GM19463 (cell line): ENCODE data around the gene C2orf81.
"Not testable (repeated sequence)": the region's sequence is repeated elsewhere in the genome, so short reads cannot be mapped to it uniquely, and the experiment has no call there.

Experiments
- ATAC-seq: cut with Tn5 transposase; IDR thresholded peaks from one replicate; pipeline ENCODE4 v1.9.1; 2021; ENCODE audit warnings: mild to moderate bottlenecking, moderate library complexity; ENCODE audit not compliant: unreplicated experiment

The C2orf81 gene

GRCh38 chr2:74421221-74421870 is at the start of gene C2orf81, which contains the start of gene WDR54:
Gene C2orf81 (minus strand): TSS chr2:74421619. CDS start chr2:74421560, 59 bp downstream.
Gene WDR54 (plus strand): TSS chr2:74421730. CDS start chr2:74422154, 424 bp downstream.
- ATAC-seq = peak; percentile 95

GRCh38 chr2:74470742-74471141 is 49.3 kb upstream of the C2orf81 start:
- ATAC-seq = not testable (repeated sequence)

DNA sequence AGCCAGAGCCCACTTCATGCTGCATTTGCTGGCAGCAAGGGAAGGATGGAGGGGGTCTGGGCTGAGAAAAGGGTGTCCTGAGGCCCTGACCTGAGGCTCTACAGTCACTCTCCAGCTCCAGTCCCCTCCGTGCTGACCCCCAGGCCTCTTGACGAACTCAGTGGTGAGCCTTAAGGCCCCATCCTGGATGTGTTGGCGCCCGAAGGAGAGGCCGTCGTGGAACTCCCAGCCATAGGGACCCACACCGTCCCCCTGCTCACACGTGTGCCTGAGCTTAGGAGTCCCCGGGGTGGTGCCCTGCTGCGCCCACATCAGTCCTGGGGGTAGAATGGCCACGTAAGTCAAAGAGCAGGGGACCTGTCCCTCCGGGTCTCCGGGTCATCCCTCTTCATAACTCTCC is 43.0 kb upstream of the C2orf81 start:
- no peak for ATAC-seq

- no peak for ATAC-seq
Measured at GRCh38 chr2:74462786-74463105, 41.3 kb upstream of the C2orf81 start.

- no peak for ATAC-seq
Measured at GRCh38 chr2:74462054-74462785, 40.8 kb upstream of the C2orf81 start.

GRCh38 chr2:74461187-74462053 is 40.0 kb upstream of the C2orf81 start:
- no peak for ATAC-seq

DNA sequence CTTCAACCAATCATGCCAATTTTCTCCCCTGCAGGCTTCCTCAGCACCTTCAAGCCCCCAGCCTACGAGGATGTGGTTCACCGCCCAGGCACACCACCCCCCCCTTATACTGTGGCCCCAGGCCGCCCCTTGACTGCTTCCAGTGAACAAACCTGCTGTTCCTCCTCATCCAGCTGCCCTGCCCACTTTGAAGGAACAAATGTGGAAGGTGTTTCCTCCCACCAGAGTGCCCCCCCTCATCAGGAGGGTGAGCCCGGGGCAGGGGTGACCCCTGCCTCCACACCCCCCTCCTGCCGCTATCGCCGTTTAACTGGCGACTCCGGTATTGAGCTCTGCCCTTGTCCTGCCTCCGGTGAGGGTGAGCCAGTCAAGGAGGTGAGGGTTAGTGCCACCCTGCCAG is 38.8 kb upstream of the C2orf81 start:
- not testable (repeated sequence) for ATAC-seq

GRCh38 chr2:74459503-74460118 is 38.2 kb upstream of the C2orf81 start:
- ATAC-seq = not testable (repeated sequence)

- no peak for ATAC-seq
Measured at GRCh38 chr2:74458938-74459363, 37.5 kb upstream of the C2orf81 start.

DNA sequence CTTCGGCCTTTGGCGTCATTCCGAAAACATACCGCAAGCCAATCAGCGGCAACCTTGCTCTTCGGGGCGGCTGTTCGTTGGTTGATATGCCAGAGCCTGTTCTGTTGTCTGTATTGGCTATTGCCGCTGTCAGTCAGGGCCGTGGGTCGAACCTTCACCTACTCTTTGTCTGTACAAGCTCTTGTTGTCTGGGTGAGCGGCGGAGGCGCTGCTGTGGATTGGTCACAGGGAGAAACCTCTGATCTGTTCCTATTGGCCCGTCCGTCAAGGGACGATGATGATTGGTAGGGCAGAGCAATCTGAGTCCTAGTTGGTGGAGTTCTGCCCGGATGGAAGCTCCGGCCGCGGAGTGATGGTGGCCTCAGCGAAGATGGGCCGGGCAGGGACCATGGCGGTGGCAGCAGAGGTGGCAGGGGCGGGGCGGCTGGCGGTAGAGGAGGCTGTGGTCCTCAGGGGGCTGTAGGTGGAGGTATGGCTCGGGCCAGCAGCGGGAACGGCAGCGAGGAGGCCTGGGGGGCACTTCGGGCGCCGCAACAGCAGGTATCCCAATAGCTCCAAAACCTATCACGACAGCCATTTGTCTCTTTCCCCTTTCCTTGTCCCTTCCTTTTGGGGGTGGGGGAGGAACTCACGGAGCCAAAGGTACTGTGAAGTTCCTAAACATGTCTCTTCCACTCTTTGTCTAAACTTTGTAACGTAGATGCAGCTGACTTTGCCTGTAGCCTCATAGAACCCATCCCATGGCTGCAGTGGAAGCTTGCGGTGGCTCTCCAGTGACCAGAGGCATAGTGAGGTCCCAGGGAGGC is 36.9 kb upstream of the C2orf81 start, which contains the start of gene WBP1:
TSS of gene WBP1 (plus strand) at position 307 of the 806 bp plus-strand sequence. CDS start at position 472, 165 bp downstream.
- ATAC-seq = peak; percentile 76

DNA sequence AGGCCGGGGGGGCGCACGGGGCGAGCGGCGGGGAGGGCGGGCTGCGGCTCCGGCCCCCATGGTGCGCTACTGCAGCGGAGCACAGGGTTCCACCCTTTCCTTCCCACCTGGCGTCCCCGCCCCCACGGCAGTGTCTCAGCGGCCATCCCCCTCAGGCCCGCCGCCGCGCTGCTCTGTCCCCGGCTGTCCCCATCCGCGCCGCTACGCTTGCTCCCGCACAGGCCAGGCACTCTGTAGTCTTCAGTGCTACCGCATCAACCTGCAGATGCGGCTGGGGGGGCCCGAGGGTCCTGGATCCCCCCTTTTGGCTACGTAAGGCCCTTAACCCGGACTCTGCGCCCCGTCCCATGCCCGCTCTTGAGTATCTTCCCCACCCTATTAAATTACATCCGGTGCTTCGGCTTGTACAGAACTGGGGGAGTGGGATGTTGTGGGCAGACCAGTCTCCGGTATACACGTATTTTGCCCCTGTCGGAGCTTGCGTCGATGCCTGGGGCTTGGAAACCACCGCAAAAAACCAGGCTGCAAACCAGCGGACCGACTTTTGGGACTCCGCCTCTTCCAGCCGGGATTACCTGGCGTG is 36.2 kb upstream of the C2orf81 start:
- ATAC-seq = peak; percentile 26

- ATAC-seq = no peak
Measured at GRCh38 chr2:74457129-74457548, 35.7 kb upstream of the C2orf81 start.

GRCh38 chr2:74454654-74455511 is 33.5 kb upstream of the C2orf81 start, which contains the start of gene INO80B:
Gene INO80B (plus strand): TSS chr2:74455087. CDS start chr2:74455117, 30 bp downstream.
- ATAC-seq = peak; percentile 32

DNA sequence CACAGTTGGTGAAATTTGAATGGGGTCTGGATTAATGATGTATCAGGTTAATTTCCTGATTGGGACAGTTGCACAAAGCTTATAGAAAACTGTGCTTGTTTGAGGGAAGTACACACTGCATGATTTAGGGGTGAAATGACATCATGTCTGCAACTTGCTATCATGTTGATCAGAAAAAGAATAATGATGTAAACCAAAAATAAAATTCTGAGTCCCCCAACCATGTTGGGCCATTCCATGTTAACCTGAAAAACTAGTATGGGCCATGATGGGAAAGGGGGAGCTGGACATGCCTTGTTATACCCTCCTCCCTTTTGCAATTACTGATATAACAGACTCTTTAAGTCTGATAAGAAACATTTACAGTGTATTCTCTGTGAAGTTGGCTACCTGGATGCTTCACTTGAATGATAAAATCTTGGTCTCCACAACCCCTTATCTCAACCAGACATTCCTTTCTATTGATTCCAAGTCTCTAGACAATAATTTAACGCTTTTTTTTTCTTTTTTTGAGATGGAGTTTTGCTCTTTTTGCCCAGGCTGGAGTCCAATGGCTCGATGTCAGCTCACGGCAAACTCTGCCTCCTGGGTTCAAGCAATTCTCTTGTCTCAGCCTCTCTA is 29.3 kb upstream of the C2orf81 start:
- no peak for ATAC-seq

DNA sequence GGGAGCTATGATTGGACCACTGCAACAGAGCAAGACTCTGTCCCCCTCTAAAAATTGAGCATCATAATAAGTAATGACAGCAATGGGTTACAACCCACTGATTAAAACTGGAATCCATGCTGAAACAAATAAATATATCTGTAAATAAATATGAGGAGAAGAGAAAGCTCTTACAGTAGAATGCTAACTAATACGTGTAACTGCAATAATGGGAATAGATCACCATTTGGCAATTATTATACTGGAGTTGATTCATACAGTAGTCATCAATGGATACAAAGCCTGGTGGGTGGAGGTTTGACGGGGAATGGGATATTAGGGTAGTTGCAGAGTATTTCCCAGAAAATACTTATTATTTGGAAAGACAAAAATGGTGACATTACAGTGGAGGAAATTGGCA is 27.4 kb upstream of the C2orf81 start:
- ATAC-seq = no peak

- ATAC-seq = no peak
Measured at GRCh38 chr2:74447230-74447999, 26.0 kb upstream of the C2orf81 start.
